Neural progenitor cell (in vitro differentiated cells): ENCODE results near the gene MTA2. TPM values are rescaled to one million over a fixed set of nuclear protein-coding genes. Genes with fewer than 3 reads are reported as not detected.

Source experiments
- DNase-seq: peaks from one replicate; pipeline ENCODE4 v3.0.0-alpha.2; 2016; ENCODE audit warnings: low spot score
- H2AFZ ChIP-seq: fragments of 200-600 bp; sonication (generic); replicated peaks from 2 replicates; pipeline ENCODE4 v1.6.1; 2016; ENCODE audit warnings: antibody characterized with exemption
- H3F3A ChIP-seq: fragments of 200-600 bp; sonication (generic); 2 replicates; pipeline ENCODE4 v1.6.1; 2016; ENCODE audit warnings: antibody characterized with exemption, low read depth
- H3K27ac ChIP-seq: fragments of 200-600 bp; sonication (generic); 2 replicates; pipeline ENCODE4 v1.5.1; 2016; ENCODE audit warnings: mild to moderate bottlenecking
- H3K27me3 ChIP-seq: fragments of 200-600 bp; sonication (generic); 2 replicates; pipeline ENCODE4 v1.6.1; 2016; ENCODE audit warnings: mild to moderate bottlenecking, moderate library complexity
- H3K36me3 ChIP-seq: fragments of 200-600 bp; sonication (generic); 2 replicates; pipeline ENCODE4 v1.5.1; 2016
- H3K4me1 ChIP-seq: fragments of 200-600 bp; sonication (generic); 2 replicates; pipeline ENCODE4 v1.6.1; 2016; ENCODE audit warnings: mixed run types
- H3K4me2 ChIP-seq: fragments of 200-600 bp; sonication (generic); 2 replicates; pipeline ENCODE4 v1.6.1; 2016
- H3K4me3 ChIP-seq: fragments of 200-600 bp; sonication (generic); 2 replicates; pipeline ENCODE4 v1.5.1; 2016
- H3K79me2 ChIP-seq: fragments of 200-600 bp; sonication (generic); 2 replicates; pipeline ENCODE4 v1.6.1; 2016; ENCODE audit warnings: low read depth
- H3K9ac ChIP-seq: fragments of 200-600 bp; sonication (generic); 2 replicates; pipeline ENCODE4 v1.6.1; 2016
- H3K9me3 ChIP-seq: fragments of 200-600 bp; sonication (generic); 2 replicates; pipeline ENCODE4 v1.5.1; 2016; ENCODE audit warnings: low read depth
- H4K20me1 ChIP-seq: fragments of 200-600 bp; sonication (generic); 2 replicates; pipeline ENCODE4 v1.6.1; 2016; ENCODE audit warnings: low read depth
- H3K27ac Mint-ChIP-seq: 3 replicates; pipeline ENCODE4 v1.8.0; 2021; ENCODE audit warnings: mixed read lengths
- H3K27me3 Mint-ChIP-seq: 2 replicates; pipeline ENCODE4 v1.8.0; 2022; ENCODE audit warnings: low read depth, mild to moderate bottlenecking, inconsistent platforms, moderate library complexity, mixed read lengths; ENCODE audit not compliant: insufficient read depth
- H3K36me3 Mint-ChIP-seq: 3 replicates; pipeline ENCODE4 v1.8.0; 2021; ENCODE audit warnings: mixed read lengths
- H3K4me1 Mint-ChIP-seq: 3 replicates; pipeline ENCODE4 v1.8.0; 2021; ENCODE audit warnings: mixed read lengths
- H3K4me3 Mint-ChIP-seq: 3 replicates; pipeline ENCODE4 v1.8.0; 2021; ENCODE audit warnings: mild to moderate bottlenecking, moderate library complexity, mixed read lengths
- H3K9me3 Mint-ChIP-seq: 3 replicates; pipeline ENCODE4 v1.8.0; 2020; ENCODE audit warnings: mixed read lengths
- EZH2 ChIP-seq: fragments of 200-600 bp; sonication (generic); IDR thresholded peaks from 2 replicates; pipeline ENCODE4 v1.6.1; 2017; ENCODE audit warnings: antibody characterized with exemption, mild to moderate bottlenecking, moderate library complexity
- EZH2phosphoT487 ChIP-seq: fragments of 200-600 bp; sonication (generic); IDR thresholded peaks from 2 replicates; pipeline ENCODE4 v1.6.1; 2017; ENCODE audit warnings: antibody characterized with exemption
- total RNA-seq: library from RNA; depleted of rRNA; stranded (reverse); fragments of >200 nt; gene quantifications from 2 replicates; pipeline ENCODE4 v1.2.3, GENCODE V29; 2015; ENCODE audit warnings: low replicate concordance
- TF ChIP-seq, protein P1 (sequence below): fragments of 200-600 bp; sonication (generic); IDR thresholded peaks from 2 replicates; pipeline ENCODE4 v1.5.1; 2017; ENCODE audit warnings: antibody characterized with exemption, mild to moderate bottlenecking

Gene MTA2
- total RNA-seq, 1 donor from 2014 or later = 108 TPM

DNA sequence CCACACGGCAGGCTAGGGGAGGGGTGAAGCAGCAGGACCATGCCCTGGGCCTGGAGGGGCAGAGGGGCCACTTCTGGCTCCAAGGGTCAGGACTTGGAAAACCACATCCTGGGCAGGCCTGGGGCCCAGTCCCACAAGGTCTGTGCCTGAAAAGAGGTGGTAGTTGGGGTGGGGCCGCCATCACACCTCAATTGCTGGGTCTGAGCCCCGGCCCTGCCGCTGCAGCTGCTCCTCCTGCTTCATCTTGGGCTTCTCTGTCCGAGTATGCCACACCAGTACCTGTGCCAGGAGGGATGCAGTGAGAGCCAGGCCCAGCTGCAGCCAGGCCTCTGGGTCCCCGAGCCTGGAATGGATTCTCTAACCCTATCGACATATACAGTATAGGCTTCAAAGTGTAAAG, 13.9 kb upstream of the MTA2 start:
- no peaks in the 10 kb centered on the region for H3K9me3 ChIP-seq
- Mint-ChIP-seq H3K27ac (no peak overlapping the region), H3K4me1 (peaks cover 23% of the 10 kb centered on the region), H3K4me3 (no peak overlapping the region), H3K9me3 (no peaks in the 10 kb centered on the region), H3K36me3 (peaks cover 3% of the 10 kb centered on the region), H3K27me3 (peaks cover 4% of the 10 kb centered on the region)
- H3K4me2 ChIP-seq = no peak overlapping the region
- H3K79me2 ChIP-seq = peaks cover 9% of the 10 kb centered on the region
- TF ChIP-seq, protein P1, sequence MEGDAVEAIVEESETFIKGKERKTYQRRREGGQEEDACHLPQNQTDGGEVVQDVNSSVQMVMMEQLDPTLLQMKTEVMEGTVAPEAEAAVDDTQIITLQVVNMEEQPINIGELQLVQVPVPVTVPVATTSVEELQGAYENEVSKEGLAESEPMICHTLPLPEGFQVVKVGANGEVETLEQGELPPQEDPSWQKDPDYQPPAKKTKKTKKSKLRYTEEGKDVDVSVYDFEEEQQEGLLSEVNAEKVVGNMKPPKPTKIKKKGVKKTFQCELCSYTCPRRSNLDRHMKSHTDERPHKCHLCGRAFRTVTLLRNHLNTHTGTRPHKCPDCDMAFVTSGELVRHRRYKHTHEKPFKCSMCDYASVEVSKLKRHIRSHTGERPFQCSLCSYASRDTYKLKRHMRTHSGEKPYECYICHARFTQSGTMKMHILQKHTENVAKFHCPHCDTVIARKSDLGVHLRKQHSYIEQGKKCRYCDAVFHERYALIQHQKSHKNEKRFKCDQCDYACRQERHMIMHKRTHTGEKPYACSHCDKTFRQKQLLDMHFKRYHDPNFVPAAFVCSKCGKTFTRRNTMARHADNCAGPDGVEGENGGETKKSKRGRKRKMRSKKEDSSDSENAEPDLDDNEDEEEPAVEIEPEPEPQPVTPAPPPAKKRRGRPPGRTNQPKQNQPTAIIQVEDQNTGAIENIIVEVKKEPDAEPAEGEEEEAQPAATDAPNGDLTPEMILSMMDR = no peak
- TF ChIP-seq EZH2phosphoT487 (no peak), EZH2 (no peak)
- no peaks in the 10 kb centered on the region for H3K36me3 ChIP-seq
- H3K27ac ChIP-seq = no peak overlapping the region
- H3F3A ChIP-seq = peaks cover 30% of the 10 kb centered on the region
- H2AFZ ChIP-seq = no peak overlapping the region
- H3K9ac ChIP-seq = no peak overlapping the region
- H4K20me1 ChIP-seq = no peaks in the 10 kb centered on the region
- H3K4me1 ChIP-seq = peaks cover 7% of the 10 kb centered on the region
- no peak for DNase-seq
- peaks cover 13% of the 10 kb centered on the region for H3K27me3 ChIP-seq
- no peak overlapping the region for H3K4me3 ChIP-seq

DNA sequence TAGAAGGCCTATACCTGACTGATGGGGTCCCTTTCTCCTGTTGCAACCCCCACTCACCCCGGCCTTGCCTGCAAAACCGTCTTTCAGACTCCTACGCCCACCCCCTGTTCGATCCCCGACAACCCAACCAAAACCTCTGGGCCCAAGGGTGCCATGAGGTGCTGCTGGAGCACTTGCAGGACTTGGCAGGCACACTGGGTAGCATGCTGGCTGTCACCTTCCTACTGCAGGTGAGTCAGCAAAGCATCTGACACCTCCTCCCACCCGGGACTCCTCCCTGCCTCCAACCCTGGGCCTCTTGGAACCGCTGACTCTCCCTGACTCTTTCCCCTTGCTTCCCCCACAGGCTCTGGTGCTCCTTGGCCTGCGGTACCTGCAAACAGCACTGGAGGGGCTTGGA, 12.6 kb upstream of the MTA2 start:
- no peak overlapping the region for H3K4me2 ChIP-seq
- no peaks in the 10 kb centered on the region for H3K9me3 ChIP-seq
- no peaks in the 10 kb centered on the region for H3K9me3 Mint-ChIP-seq
- H3K27ac ChIP-seq = no peak overlapping the region
- H3K27me3 Mint-ChIP-seq = peaks cover 4% of the 10 kb centered on the region
- peaks cover 22% of the 10 kb centered on the region for H3F3A ChIP-seq
- H3K4me3 Mint-ChIP-seq = peak overlapping the region; percentile 81
- H3K4me3 ChIP-seq = no peak overlapping the region
- peaks cover 7% of the 10 kb centered on the region for H3K4me1 ChIP-seq
- no peak overlapping the region for H3K9ac ChIP-seq
- no peaks in the 10 kb centered on the region for H3K36me3 ChIP-seq
- peaks cover 25% of the 10 kb centered on the region for H3K4me1 Mint-ChIP-seq
- no peak overlapping the region for H2AFZ ChIP-seq
- H3K27me3 ChIP-seq = peaks cover 13% of the 10 kb centered on the region
- no peaks in the 10 kb centered on the region for H3K79me2 ChIP-seq
- peak overlapping the region; percentile 95 for H3K27ac Mint-ChIP-seq
- peaks cover 5% of the 10 kb centered on the region for H3K36me3 Mint-ChIP-seq
- no peaks in the 10 kb centered on the region for H4K20me1 ChIP-seq
- no peak for TF ChIP-seq EZH2
- no peak for TF ChIP-seq EZH2phosphoT487
- TF ChIP-seq, protein P1 = no peak
- DNase-seq = no peak

DNA sequence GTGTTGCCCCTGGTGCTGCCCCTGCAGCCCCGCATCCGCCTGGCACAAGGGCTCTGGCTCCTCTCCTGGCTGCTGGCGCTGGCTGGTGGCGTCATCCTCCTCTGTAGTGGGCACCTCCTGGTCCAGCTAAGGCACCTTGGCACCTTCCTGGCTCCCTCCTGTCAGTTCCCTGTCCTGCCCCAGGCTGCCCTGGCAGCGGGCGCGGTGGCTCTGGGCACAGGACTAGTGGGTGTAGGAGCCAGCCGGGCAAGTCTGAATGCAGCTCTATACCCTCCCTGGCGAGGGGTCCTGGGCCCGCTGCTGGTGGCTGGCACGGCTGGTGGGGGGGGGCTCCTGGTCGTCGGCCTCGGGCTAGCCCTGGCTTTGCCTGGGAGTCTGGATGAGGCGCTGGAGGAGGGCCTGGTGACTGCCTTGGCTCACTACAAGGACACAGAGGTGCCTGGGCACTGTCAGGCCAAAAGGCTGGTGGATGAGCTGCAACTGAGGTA, 11.7 kb upstream of the MTA2 start:
- no peaks in the 10 kb centered on the region for H4K20me1 ChIP-seq
- no peaks in the 10 kb centered on the region for H3K79me2 ChIP-seq
- H3F3A ChIP-seq = peaks cover 20% of the 10 kb centered on the region
- peak overlapping the region; percentile 81 for H3K4me2 ChIP-seq
- H3K27me3 ChIP-seq = peaks cover 13% of the 10 kb centered on the region
- no peak for TF ChIP-seq EZH2
- TF ChIP-seq, protein P1 = no peak
- no peak for TF ChIP-seq EZH2phosphoT487
- Mint-ChIP-seq H3K27ac (no peak overlapping the region), H3K27me3 (peaks cover 4% of the 10 kb centered on the region), H3K4me1 (peaks cover 25% of the 10 kb centered on the region), H3K36me3 (peaks cover 2% of the 10 kb centered on the region), H3K4me3 (peak overlapping the region; percentile 27), H3K9me3 (no peaks in the 10 kb centered on the region)
- H3K36me3 ChIP-seq = no peaks in the 10 kb centered on the region
- H3K9me3 ChIP-seq = no peaks in the 10 kb centered on the region
- H3K4me3 ChIP-seq = peak overlapping the region; percentile 94
- no peak overlapping the region for H3K9ac ChIP-seq
- H2AFZ ChIP-seq = no peak overlapping the region
- no peak overlapping the region for H3K27ac ChIP-seq
- no peak for DNase-seq
- H3K4me1 ChIP-seq = peaks cover 7% of the 10 kb centered on the region
